Measurements from ENCODE around the gene CLSTN3.

The CLSTN3 gene

GRCh38 chr12:7188562-7189397, 58.6 kb downstream of the CLSTN3 start:
- peak in 49 of 51 donors; percentile 11 to 87 (median 52) for DNase-seq

- peak; percentile 40 to 93 (median 82) for DNase-seq
Measured at GRCh38 chr12:7189398-7190267, 59.5 kb downstream of the CLSTN3 start, which contains the start of gene PEX5. Gene PEX5, plus strand, starts transcription at chr12:7189686. Its CDS starts 692 bp downstream, at chr12:7190378.

GRCh38 chr12:7190268-7191055, 60.3 kb downstream of the CLSTN3 start:
- DNase-seq = peak in 28 of 51 donors; percentile 4 to 62 (median 39)

GRCh38 chr12:7193674-7194073, 63.5 kb downstream of the CLSTN3 start:
- DNase-seq = no peak

GRCh38 chr12:7197841-7198240, 67.7 kb downstream of the CLSTN3 start:
- no peak for DNase-seq

GRCh38 chr12:7203109-7203508, 72.9 kb downstream of the CLSTN3 start:
- no peak for DNase-seq

- DNase-seq = no peak
Measured at GRCh38 chr12:7205091-7205490, 74.9 kb downstream of the CLSTN3 start.

- DNase-seq = no peak
Measured at GRCh38 chr12:7206691-7207090, 76.5 kb downstream of the CLSTN3 start.

- no peak for DNase-seq
Measured at GRCh38 chr12:7207866-7208625, 77.9 kb downstream of the CLSTN3 start.

Measured in hypothalamus (tissue), 51 donors.